Measurements from ENCODE around the gene PEF1. TPM values are rescaled to one million over a fixed set of nuclear protein-coding genes. Genes with fewer than 3 reads are reported as not detected.

PEF1 gene
- total RNA-seq, 1 experiment from 2014 or later: 56.3 TPM

- H3K27ac ChIP-seq (ENCODE audit: low read depth, low read length, poor library complexity, severe bottlenecking): no peak overlapping the region
- ChIA-PET CTCF (no interaction called here), POLR2A (ENCODE audit: low non-redundant PET) (no interaction called here)
- H3K4me1 ChIP-seq (ENCODE audit: insufficient read depth, low read length, poor library complexity, severe bottlenecking): peaks cover 19% of the 10 kb centered on the region
- intact Hi-C loops (cut with micrococcal nuclease; ENCODE audit: unreplicated experiment): no loop called here
- H3K27me3 ChIP-seq (replicated peaks; ENCODE audit: insufficient read depth, low read depth, low read length, poor library complexity): no peaks in the 10 kb centered on the region
- TF ChIP-seq, protein P1, sequence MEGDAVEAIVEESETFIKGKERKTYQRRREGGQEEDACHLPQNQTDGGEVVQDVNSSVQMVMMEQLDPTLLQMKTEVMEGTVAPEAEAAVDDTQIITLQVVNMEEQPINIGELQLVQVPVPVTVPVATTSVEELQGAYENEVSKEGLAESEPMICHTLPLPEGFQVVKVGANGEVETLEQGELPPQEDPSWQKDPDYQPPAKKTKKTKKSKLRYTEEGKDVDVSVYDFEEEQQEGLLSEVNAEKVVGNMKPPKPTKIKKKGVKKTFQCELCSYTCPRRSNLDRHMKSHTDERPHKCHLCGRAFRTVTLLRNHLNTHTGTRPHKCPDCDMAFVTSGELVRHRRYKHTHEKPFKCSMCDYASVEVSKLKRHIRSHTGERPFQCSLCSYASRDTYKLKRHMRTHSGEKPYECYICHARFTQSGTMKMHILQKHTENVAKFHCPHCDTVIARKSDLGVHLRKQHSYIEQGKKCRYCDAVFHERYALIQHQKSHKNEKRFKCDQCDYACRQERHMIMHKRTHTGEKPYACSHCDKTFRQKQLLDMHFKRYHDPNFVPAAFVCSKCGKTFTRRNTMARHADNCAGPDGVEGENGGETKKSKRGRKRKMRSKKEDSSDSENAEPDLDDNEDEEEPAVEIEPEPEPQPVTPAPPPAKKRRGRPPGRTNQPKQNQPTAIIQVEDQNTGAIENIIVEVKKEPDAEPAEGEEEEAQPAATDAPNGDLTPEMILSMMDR (conservative IDR thresholded peaks at IDR 0.05; ENCODE audit: low read depth, low read length): no peak
- TF ChIP-seq EZH2 (IDR thresholded peaks at IDR 0.05; ENCODE audit: borderline replicate concordance, low read depth, low read length, poor library complexity, severe bottlenecking): no peak
- BruUV-seq (replicated peaks): no TSS peak
- no peak overlapping the region for H3K4me3 ChIP-seq (ENCODE audit: low read depth, low read length, poor library complexity, severe bottlenecking)
- no peaks in the 10 kb centered on the region for H3K9me3 ChIP-seq (ENCODE audit: low read depth, low read length, poor library complexity, severe bottlenecking)
- DNase-seq (ENCODE audit: low spot score): no peak
- H3K36me3 ChIP-seq (ENCODE audit: insufficient read depth, low read length, poor library complexity, severe bottlenecking): no peaks in the 10 kb centered on the region
Measured at GRCh38 chr1:31607360-31607759, 37.3 kb downstream of the PEF1 start.

DNA sequence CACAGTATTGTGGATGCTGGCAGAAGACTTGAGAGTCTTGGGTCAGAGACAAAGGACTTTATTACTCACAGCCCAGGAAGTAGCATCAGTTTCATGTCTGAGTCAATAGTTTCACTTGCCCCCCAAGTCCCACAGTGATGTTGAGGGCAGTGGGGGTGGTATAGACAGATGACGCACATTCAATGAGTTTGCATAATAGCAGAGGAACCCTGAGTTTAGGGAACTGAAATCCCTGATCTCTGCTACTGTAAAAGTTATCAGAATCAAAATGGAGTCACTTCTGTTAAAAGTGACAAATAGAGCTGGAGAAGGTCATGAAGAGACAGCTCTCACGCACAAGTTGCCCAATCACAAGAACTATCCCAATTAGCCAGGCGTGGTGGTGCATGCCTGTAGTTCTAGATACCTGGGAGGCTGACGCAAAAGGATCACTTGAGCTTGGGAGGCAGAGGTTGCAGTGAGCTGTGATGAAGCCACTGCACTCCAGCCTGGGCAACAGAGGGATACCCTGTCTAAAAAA, 38.7 kb downstream of the PEF1 start:
- no peak overlapping the region for H3K27ac ChIP-seq (ENCODE audit: low read depth, low read length, poor library complexity, severe bottlenecking)
- H3K36me3 ChIP-seq (ENCODE audit: insufficient read depth, low read length, poor library complexity, severe bottlenecking): no peaks in the 10 kb centered on the region
- H3K4me1 ChIP-seq (ENCODE audit: insufficient read depth, low read length, poor library complexity, severe bottlenecking): peaks cover 19% of the 10 kb centered on the region
- H3K27me3 ChIP-seq (replicated peaks; ENCODE audit: insufficient read depth, low read depth, low read length, poor library complexity): no peaks in the 10 kb centered on the region
- no peaks in the 10 kb centered on the region for H3K9me3 ChIP-seq (ENCODE audit: low read depth, low read length, poor library complexity, severe bottlenecking)
- intact Hi-C loops (cut with micrococcal nuclease; ENCODE audit: unreplicated experiment): no loop called here
- TF ChIP-seq, protein P1 (conservative IDR thresholded peaks at IDR 0.05; ENCODE audit: low read depth, low read length): no peak
- no peak for TF ChIP-seq EZH2 (IDR thresholded peaks at IDR 0.05; ENCODE audit: borderline replicate concordance, low read depth, low read length, poor library complexity, severe bottlenecking)
- ChIA-PET POLR2A (ENCODE audit: low non-redundant PET) (no interaction called here), CTCF (no interaction called here)
- BruUV-seq (replicated peaks): no TSS peak
- no peak for DNase-seq (ENCODE audit: low spot score)
- H3K4me3 ChIP-seq (ENCODE audit: low read depth, low read length, poor library complexity, severe bottlenecking): no peak overlapping the region

GRCh38 chr1:31602081-31602480, 42.6 kb downstream of the PEF1 start:
- ChIA-PET CTCF (interaction anchor here (0.6 kb wide), 1 partner anchor 1244 kb away, joined by 4 read pairs; no protein-coding TSS in a partner anchor), POLR2A (ENCODE audit: low non-redundant PET) (no interaction called here)
- BruUV-seq (replicated peaks): no TSS peak
- Histone ChIP-seq H3K4me3 (ENCODE audit: low read depth, low read length, poor library complexity, severe bottlenecking) (no peak overlapping the region), H3K27ac (ENCODE audit: low read depth, low read length, poor library complexity, severe bottlenecking) (no peak overlapping the region), H3K4me1 (ENCODE audit: insufficient read depth, low read length, poor library complexity, severe bottlenecking) (no peaks in the 10 kb centered on the region), H3K9me3 (ENCODE audit: low read depth, low read length, poor library complexity, severe bottlenecking) (no peaks in the 10 kb centered on the region), H3K36me3 (ENCODE audit: insufficient read depth, low read length, poor library complexity, severe bottlenecking) (no peaks in the 10 kb centered on the region), H3K27me3 (replicated peaks; ENCODE audit: insufficient read depth, low read depth, low read length, poor library complexity) (no peaks in the 10 kb centered on the region)
- intact Hi-C loops (cut with micrococcal nuclease; ENCODE audit: unreplicated experiment): no loop called here
- no peak for TF ChIP-seq EZH2 (IDR thresholded peaks at IDR 0.05; ENCODE audit: borderline replicate concordance, low read depth, low read length, poor library complexity, severe bottlenecking)
- TF ChIP-seq, protein P1 (conservative IDR thresholded peaks at IDR 0.05; ENCODE audit: low read depth, low read length): no peak
- no peak for DNase-seq (ENCODE audit: low spot score)

Measured in A673 (cell line).